NCI-H748 (cell line): Measurements from ENCODE around the gene RAB25.
"Not testable (repeated sequence)": the region's sequence is repeated elsewhere in the genome, so short reads cannot be mapped to it uniquely, and the experiment has no call there.

Experiments used
- DNase-seq: peaks from one replicate; lab custom pipeline; 2025; ENCODE audit not compliant: unreplicated experiment; lab: John Stamatoyannopoulos, UW

Gene RAB25

DNA sequence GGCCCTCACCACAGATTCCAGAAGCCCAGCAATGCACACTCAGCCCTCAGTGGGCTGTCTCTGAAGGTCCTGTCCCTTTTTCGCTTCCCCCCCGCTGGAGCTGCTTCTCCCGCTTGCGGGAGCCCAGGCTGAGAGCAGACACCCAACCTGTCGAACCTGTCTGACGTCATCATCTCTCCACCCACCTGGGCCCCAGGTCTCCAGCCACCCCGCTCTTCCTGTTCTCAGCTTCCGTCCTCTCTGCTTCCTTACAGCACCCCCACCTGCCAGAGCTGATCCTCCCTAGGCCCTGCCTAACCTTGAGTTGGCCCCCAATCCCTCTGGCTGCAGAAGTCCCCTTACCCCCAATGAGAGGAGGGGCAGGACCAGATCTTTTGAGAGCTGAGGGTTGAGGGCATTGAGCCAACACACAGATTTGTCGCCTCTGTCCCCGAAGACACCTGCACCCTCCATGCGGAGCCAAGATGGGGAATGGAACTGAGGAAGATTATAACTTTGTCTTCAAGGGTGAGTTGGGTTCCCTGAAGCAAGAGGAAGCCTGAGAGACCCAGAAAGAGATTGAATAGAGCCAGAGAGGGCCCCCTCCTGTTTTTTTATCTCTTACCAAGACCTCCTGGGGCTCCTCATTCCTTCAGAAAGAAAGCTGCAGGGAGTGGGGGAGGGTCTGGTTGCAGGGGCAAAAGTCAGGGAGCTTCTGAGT is at the start of gene RAB25:
Gene RAB25 (plus strand): TSS at position 224 of the 700 bp plus-strand sequence. CDS start 241 bp downstream, at position 465.
- DNase-seq, result peak; percentile 59

GRCh38 chr1:156012051-156012817 is 48.7 kb upstream of the RAB25 start:
- no peak for DNase-seq

DNA sequence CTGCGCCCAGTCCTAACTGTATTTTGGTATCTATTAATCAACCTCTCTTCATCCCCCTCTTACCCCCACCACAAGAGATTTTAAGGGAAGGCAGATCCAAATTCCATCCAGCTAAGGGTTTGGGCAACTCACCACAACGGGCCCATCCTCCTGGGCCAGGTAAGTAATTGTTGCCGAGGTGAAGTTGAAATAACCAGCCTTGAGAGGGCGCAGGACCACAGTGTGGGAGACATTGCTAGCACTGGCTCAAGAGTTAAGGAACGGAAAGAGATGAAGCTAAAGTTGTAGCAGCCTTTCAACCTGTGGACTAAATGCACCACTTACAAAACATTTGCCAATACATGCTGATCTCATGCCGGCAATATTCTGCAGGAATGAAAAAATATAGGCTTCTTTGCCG is 46.1 kb upstream of the RAB25 start:
- no peak for DNase-seq

GRCh38 chr1:156019946-156020292 is 41.0 kb upstream of the RAB25 start:
- DNase-seq, result no peak

DNA sequence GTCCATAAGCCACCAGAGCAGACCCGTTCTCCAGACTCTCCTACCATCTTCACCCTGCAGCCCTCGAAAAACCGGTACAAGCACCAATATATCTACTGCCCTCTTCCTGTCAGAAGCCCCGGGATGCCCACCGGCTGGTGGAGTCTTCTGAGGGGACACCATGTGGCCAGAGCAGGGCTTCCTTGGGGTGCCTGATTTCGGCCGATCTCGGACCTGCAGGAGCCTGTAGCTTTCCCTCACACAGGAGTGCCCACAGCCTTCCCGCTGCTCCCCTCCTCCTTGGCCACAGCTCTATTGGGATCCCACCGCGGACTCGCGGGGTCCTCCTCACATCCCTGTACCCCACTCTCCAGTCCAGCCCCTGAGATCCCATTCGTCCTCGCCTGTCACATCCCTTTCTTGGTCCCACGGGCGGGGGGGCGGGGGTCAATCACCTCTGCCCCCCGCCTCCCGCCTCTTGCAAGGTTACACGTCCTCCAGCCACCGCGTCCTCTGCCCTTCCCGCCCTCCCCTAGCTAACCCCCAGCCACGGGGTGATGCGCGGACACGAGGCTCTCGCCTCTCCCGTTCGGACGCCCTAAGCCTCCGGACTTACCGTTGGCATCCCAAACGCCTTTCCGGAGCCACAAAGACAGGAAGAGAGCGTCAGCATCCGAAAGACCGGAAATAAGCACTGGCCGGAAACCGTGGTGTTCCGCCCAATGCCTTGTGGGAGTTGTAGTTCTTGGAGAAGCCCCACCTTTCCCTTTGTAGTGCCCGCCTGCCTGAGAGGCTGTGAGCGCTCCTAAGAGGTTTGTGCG is 40.5 kb upstream of the RAB25 start, which contains the start of gene SSR2:
Gene SSR2 (minus strand): TSS at position 659 of the 800 bp plus-strand sequence. CDS start 784 bp downstream, outside the sequence.
- peak; percentile 95 for DNase-seq

GRCh38 chr1:156021093-156021428 is 39.9 kb upstream of the RAB25 start:
- DNase-seq, result no peak

DNA sequence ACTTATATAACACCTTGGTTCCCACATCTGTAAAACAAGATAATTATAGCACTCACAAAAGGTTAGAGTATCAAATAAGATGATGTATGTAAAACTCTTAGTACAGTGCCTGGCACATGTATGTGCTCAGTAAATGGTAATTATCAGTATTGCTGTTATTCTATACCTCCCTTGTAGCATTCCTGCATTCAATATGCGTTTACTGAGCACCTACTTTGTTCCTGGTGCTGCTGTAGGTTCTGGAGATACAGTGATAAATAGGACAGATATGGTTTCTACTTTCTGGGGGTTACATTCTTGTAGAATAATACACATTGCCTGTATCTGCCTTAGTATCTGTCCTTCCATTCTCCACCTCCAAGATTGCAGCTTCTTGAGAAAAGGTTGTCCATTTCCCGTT is 39.0 kb upstream of the RAB25 start:
- DNase-seq, result no peak

- DNase-seq, result no peak
These were observed 36.2 kb upstream of the RAB25 start for GRCh38 chr1:156024801-156025200.

GRCh38 chr1:156025876-156026275 is 35.1 kb upstream of the RAB25 start:
- peak; percentile 69 for DNase-seq

GRCh38 chr1:156026588-156026987 is 34.4 kb upstream of the RAB25 start:
- DNase-seq, result no peak

DNA sequence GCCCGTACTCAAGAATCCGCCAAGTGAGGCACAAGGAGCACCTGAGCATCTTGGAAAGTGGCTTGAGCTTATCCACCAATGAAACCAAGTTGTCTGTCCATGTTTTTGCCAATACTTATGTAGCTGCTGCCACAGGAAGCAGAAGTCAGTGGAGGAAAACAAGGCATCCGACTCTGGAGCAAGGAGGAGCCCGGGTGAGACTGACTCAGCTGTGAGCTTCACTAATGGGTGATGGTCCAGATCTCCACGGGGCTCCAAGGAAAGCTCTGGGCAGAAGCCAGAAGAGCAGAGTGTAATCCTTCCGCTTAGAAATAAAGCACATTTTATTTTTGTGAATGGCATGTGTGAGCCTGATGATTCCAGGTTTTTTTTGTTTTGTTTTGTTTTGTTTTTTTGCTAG is 27.9 kb upstream of the RAB25 start:
- no peak for DNase-seq

DNA sequence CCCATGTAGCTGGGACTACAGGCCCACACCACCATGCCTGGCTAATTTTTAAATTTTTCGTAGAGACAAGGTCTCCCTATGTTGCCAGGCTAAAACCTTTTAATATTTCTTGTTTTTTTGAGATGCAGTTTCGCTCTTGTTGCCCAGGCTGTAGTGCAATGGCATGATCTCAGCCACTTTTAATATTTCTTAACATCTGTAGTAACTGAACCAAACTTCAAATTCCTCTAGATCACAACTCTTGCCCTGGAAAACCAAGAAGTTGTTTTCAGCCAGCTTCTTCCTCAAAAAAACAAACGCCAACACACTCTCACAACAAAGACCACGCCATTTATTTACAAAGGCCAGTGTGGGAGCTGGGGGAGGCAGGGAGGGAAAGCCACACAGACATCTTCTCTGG is 26.0 kb upstream of the RAB25 start:
- not testable (repeated sequence) for DNase-seq

DNA sequence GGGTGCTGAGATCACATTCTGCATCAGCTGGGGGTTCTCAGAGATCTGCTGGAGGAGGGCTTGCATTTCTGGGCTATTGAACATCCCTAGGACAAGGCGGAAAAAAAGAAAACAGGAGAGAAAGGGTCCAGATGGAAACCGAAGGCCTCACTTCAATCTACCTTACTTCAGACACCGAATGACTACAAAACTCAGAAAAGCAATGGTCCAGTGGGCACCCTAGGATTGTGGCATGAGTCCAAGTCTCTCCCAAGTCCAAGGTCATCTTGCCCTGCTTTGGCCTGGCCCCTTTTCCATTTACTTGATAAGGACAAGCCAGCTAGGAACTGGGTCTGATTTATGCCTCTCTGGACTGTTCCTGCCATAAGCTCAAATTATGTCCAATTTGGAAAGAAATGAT is 18.1 kb upstream of the RAB25 start:
- DNase-seq, result no peak

- DNase-seq, result no peak
These were observed 15.9 kb upstream of the RAB25 start for GRCh38 chr1:156045076-156045475.

GRCh38 chr1:156048663-156049258 is 12.2 kb upstream of the RAB25 start:
- DNase-seq, result no peak

- DNase-seq, result no peak
These were observed 10.6 kb upstream of the RAB25 start for GRCh38 chr1:156050376-156050775.

DNA sequence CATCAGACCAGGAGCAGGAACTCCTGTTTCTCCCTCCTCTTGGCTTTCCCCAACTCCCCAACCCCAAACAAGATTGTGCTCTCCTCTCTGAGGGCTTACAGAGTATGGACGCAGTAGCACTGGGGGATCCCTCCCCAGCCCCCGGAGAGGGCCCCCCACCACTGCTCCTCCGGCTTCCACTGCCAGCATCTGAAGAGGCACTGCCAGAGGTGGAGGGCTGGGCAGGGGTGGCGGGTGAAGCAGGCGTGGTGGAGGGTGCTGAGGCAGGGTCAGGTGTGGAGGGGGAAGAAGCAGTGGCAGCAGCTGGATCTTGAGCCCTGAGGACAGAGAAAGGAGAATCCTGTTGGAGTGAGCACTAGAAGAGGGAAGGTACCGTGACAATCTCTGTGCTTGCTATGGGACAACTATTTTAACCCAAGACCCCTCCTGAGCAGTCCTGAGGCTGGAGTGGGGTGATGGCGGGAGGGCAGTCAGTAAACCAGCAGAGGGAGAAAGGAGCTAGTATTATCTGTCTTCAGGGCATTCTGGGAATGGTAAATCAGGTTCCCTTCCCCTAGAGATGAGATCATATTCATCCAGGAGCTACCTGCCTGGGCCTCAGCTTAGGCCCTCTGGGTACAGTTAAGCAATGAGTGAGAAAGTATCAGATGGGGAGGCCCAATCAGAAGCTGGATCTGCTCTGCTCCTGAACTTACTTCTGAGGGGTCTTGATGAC is 9.8 kb upstream of the RAB25 start:
- DNase-seq, result no peak

DNA sequence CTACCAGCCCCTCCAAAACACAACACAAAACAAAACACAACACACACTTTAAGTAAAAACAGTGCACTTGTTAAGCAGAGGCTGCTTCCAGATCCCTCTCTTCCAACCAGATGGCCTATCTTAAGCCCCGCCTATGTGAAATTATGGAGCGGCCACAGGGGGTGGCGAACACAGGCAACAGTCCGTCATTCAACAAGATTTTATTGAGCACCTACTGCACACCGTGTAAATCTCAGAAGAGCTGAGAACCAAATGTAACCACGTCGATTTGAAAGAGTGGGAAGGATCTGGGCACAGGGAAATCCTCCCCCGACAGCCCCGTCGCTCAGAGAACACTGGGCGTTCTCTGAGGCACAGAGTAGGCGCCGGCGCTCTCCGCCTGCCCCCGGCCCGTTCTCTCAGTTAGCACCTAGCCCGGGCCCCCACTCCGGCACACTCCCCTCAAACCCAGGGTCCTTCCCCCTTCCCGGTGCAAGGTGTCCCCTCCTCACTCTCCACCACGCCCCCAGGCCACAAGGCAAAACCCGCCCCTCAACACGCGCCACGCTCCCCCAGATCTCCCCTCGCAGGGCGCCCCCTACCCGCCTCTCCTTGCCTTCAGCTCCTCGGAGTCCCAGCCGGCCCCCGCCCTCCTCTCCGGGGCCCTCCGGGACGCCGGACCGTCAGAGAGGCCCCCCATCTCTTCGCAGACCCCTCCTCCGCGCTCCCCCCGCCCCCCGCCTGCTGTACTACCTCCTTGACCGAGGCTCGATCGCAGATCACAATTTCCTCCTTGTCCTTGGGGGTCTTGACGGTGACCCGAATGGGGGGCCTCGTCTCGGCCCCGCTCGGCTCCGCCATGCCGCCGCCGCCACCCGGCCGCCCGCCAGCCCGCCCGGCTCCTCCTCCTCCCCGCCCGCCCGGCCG is 7.8 kb upstream of the RAB25 start:
- peak; percentile 71 for DNase-seq

DNA sequence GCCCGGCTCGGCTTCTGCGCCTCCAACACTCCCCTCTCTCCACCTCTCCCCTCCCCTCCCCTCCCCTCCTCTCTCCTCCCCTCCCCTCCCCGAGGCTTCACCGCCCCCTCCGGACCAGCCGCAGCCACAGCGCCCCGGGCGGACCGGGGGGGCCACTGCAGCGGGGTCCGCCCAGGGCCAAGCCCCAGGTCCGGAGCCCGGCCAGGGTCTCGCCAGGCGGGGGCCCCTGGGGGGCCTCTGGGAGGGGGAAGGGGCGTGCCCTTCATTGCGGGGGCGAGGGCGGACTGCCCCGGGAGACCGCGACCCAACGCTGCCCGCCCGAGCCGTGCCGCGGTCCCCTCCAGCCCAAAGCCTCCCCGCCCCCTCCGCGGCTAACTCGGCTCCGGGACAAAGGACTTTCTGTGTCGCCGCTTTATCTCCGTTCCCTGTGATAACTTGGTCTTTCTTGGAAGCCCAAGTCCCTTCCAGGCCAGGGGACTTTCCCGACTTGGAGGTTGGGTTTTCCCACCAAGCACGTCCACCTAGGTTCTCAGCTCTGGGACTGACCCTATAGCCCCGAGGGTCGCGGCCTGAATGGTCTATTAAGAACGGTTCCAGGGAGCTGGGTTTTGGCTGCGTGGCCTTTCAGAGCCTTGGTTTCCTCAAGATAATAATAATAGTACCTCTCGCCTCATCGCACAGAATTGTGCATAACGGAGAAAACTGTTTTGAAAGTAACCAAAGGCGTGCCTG is 7.0 kb upstream of the RAB25 start, which contains the start of gene UBQLN4:
Gene UBQLN4 (minus strand): TSS at position 31 of the 732 bp plus-strand sequence. CDS start 97 bp downstream, outside the sequence.
- peak; percentile 91 for DNase-seq
